MCF 10A (cell line): ENCODE measurements around the gene ZNF606. TPM values are rescaled to one million over a fixed set of nuclear protein-coding genes. Genes with fewer than 3 reads are reported as not detected.

Experiments
- BruUV-seq: library from RNA; stranded (reverse); fragments of 400-500 nt; replicated peaks from 2 replicates; lab custom pipeline; 2021; lab: Mats Ljungman, UMichigan
- CTCF ChIA-PET: fragments of 300-600 bp; sonication (Branson Sonifier 250); formaldehyde crosslinking; extraction: SDS; loops from one replicate; lab custom pipeline; 2021; ENCODE audit warnings: antibody characterized with exemption, inconsistent platforms; lab: Yijun Ruan, JAX
- POLR2A ChIA-PET: fragments of 300-600, 350-650 bp; sonication (Branson Sonifier 250); formaldehyde crosslinking; extraction: SDS; loops from one replicate; lab custom pipeline; 2020; ENCODE audit warnings: antibody characterized with exemption, inconsistent platforms; lab: Yijun Ruan, JAX
- DNase-seq: peaks from one replicate; pipeline ENCODE4 v3.0.0-alpha.2; 2018; ENCODE audit not compliant: unreplicated experiment
- H3K27ac Mint-ChIP-seq: one replicate; pipeline ENCODE4 v1.8.0; 2022; ENCODE audit warnings: mild to moderate bottlenecking, low read depth, mixed read lengths; ENCODE audit not compliant: unreplicated experiment
- H3K27me3 Mint-ChIP-seq: one replicate; pipeline ENCODE4 v1.8.0; 2022; ENCODE audit warnings: mixed read lengths; ENCODE audit not compliant: insufficient read depth, unreplicated experiment
- H3K36me3 Mint-ChIP-seq: one replicate; pipeline ENCODE4 v1.8.0; 2022; ENCODE audit warnings: mild to moderate bottlenecking, moderate library complexity, mixed read lengths; ENCODE audit not compliant: insufficient read depth, unreplicated experiment
- H3K4me1 Mint-ChIP-seq: one replicate; pipeline ENCODE4 v1.8.0; 2022; ENCODE audit warnings: mixed read lengths; ENCODE audit not compliant: insufficient read depth, unreplicated experiment
- H3K4me3 Mint-ChIP-seq: one replicate; pipeline ENCODE4 v1.8.0; 2022; ENCODE audit warnings: mild to moderate bottlenecking, moderate library complexity, mixed read lengths; ENCODE audit not compliant: unreplicated experiment
- H3K9me3 Mint-ChIP-seq: one replicate; pipeline ENCODE4 v1.8.0; 2022; ENCODE audit warnings: mixed read lengths; ENCODE audit not compliant: unreplicated experiment
- intact Hi-C: fragments of 100-400 bp; cut with micrococcal nuclease; formaldehyde crosslinking; loops from 2 replicates; pipeline ENCODE4 v1.14.1; 2022
- total RNA-seq: library from RNA; stranded (reverse); gene quantifications from 2 replicates; pipeline ENCODE4 v1.2.3, GENCODE V29; 2022
- TF ChIP-seq, protein P1 (sequence below): fragments of 200-600 bp; IDR thresholded peaks from one replicate; pipeline ENCODE4 v1.8.0; 2022; ENCODE audit warnings: antibody characterized with exemption, mild to moderate bottlenecking; ENCODE audit not compliant: unreplicated experiment

The ZNF606 gene
- total RNA-seq, 1 experiment from 2014 or later: 0.98 TPM

DNA sequence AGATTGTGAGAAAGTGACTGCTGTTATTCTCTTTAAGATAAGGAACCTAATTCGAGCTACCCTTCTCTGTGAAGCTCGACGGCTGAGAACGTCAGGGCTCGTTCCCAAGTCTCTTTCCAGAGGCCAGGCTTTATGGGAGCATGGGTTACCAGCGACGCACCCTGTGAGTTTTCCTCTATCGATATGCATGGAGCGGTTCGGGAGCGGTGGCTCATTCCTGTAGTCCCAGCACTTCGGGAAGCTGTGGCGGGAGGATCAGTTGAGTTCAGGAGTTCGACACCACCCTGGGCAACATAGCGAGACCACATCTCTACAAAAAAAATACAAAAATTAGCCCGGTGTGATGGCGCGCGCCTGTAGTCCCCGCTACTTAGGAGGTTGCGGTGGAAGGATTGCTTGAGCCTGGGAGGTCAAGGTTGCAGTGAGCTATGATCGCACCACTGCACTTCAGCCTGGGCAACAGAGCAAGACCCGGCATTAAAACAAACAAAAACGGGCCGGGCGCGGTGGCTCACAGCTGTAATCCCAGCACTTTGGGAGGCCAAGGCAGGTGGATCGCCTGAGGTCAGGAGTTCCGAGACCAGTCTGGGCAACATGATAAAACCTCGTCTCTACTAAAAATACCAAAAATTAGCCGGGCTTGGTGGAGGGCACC, 681 bp upstream of the ZNF606 start:
- Mint-ChIP-seq H3K9me3 (peaks cover 54% of the 10 kb centered on the region), H3K4me1 (no peaks in the 10 kb centered on the region), H3K27ac (no peak overlapping the region), H3K27me3 (no peaks in the 10 kb centered on the region), H3K36me3 (no peaks in the 10 kb centered on the region), H3K4me3 (peak overlapping the region; percentile 23)
- ChIA-PET POLR2A (no interaction called here), CTCF (no interaction called here)
- DNase-seq: no peak
- intact Hi-C loops: no loop called here
- TF ChIP-seq, protein P1, sequence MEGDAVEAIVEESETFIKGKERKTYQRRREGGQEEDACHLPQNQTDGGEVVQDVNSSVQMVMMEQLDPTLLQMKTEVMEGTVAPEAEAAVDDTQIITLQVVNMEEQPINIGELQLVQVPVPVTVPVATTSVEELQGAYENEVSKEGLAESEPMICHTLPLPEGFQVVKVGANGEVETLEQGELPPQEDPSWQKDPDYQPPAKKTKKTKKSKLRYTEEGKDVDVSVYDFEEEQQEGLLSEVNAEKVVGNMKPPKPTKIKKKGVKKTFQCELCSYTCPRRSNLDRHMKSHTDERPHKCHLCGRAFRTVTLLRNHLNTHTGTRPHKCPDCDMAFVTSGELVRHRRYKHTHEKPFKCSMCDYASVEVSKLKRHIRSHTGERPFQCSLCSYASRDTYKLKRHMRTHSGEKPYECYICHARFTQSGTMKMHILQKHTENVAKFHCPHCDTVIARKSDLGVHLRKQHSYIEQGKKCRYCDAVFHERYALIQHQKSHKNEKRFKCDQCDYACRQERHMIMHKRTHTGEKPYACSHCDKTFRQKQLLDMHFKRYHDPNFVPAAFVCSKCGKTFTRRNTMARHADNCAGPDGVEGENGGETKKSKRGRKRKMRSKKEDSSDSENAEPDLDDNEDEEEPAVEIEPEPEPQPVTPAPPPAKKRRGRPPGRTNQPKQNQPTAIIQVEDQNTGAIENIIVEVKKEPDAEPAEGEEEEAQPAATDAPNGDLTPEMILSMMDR: no peak
- BruUV-seq: no TSS peak

- CTCF ChIA-PET: no interaction called here
- H3K27me3 Mint-ChIP-seq: no peaks in the 10 kb centered on the region
- no peak for DNase-seq
- peaks cover 40% of the 10 kb centered on the region for H3K9me3 Mint-ChIP-seq
- TF ChIP-seq, protein P1: no peak
- BruUV-seq: no TSS peak
- intact Hi-C loops: no loop called here
- H3K4me3 Mint-ChIP-seq: peak overlapping the region; percentile 28
- POLR2A ChIA-PET: no interaction called here
- H3K4me1 Mint-ChIP-seq: no peaks in the 10 kb centered on the region
- no peaks in the 10 kb centered on the region for H3K36me3 Mint-ChIP-seq
- no peak overlapping the region for H3K27ac Mint-ChIP-seq
Observed at GRCh38 chr19:58001895-58002369, 688 bp downstream of the ZNF606 start.

- H3K36me3 Mint-ChIP-seq: no peaks in the 10 kb centered on the region
- TF ChIP-seq, protein P1: no peak
- BruUV-seq: no TSS peak
- H3K4me3 Mint-ChIP-seq: no peak overlapping the region
- H3K4me1 Mint-ChIP-seq: no peaks in the 10 kb centered on the region
- intact Hi-C loops: no loop called here
- ChIA-PET POLR2A (no interaction called here), CTCF (interaction anchor here (0.6 kb wide), 1 partner anchor 20 kb away, joined by 5 read pairs; no protein-coding TSS in a partner anchor)
- peaks cover 39% of the 10 kb centered on the region for H3K9me3 Mint-ChIP-seq
- H3K27ac Mint-ChIP-seq: no peak overlapping the region
- no peaks in the 10 kb centered on the region for H3K27me3 Mint-ChIP-seq
- DNase-seq: no peak
Observed at GRCh38 chr19:58000677-58001076, 1.9 kb downstream of the ZNF606 start.

DNA sequence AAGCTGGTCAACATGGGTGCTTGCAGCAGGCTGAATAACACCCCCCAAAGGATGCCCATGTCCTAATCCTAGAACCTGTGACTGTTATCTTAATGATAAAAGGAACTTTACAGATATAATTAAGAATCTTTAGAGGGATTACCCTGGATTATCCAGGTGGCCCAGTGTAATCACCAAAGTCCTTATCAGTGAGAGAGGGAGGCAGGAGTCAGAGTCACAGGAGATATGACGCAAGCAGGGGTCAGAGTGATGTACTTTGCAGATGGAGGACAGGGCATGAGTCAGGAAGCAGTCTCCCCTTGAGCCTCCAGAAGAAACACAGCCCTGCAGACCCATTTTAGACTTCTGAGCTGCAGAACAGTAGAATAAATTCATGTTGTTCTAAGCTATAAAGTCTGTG, 9.8 kb downstream of the ZNF606 start:
- H3K4me3 Mint-ChIP-seq: no peak overlapping the region
- H3K27me3 Mint-ChIP-seq: no peaks in the 10 kb centered on the region
- CTCF ChIA-PET: no interaction called here
- H3K27ac Mint-ChIP-seq: no peak overlapping the region
- no peaks in the 10 kb centered on the region for H3K4me1 Mint-ChIP-seq
- no peaks in the 10 kb centered on the region for H3K36me3 Mint-ChIP-seq
- intact Hi-C loops: no loop called here
- TF ChIP-seq, protein P1: no peak
- H3K9me3 Mint-ChIP-seq: peaks cover 27% of the 10 kb centered on the region
- POLR2A ChIA-PET: no interaction called here
- no TSS peak for BruUV-seq
- DNase-seq: no peak
